ENCODE measurements around the gene GK2.

The GK2 gene

GRCh38 chr4:79381161-79381560 lies 26.9 kb downstream of the GK2 start:
- DNase-seq: no peak

GRCh38 chr4:79370026-79370425 lies 38.0 kb downstream of the GK2 start:
- no peak for DNase-seq

- no peak for DNase-seq
Measured at GRCh38 chr4:79367096-79367495, 40.9 kb downstream of the GK2 start.

- DNase-seq: no peak
Measured at GRCh38 chr4:79366422-79366821, 41.6 kb downstream of the GK2 start.

GRCh38 chr4:79364061-79364460 lies 44.0 kb downstream of the GK2 start:
- DNase-seq: no peak

- DNase-seq: no peak
Measured at GRCh38 chr4:79362626-79363025, 45.4 kb downstream of the GK2 start.

- DNase-seq: no peak
Measured at GRCh38 chr4:79360006-79360405, 48.0 kb downstream of the GK2 start.

GRCh38 chr4:79358438-79358837 lies 49.6 kb downstream of the GK2 start:
- DNase-seq: no peak

GRCh38 chr4:79357365-79357764 lies 50.7 kb downstream of the GK2 start:
- no peak for DNase-seq
